HL-60 (cell line): ENCODE data around the gene VPS26C.

Experiments
- GABPA ChIP-seq: IDR thresholded peaks from 2 replicates; pipeline ENCODE4 v1.6.1; 2012; ENCODE audit warnings: low read depth
- POLR2AphosphoS5 ChIP-seq: IDR thresholded peaks from 2 replicates; pipeline ENCODE4 v1.6.1; 2012; ENCODE audit warnings: low read depth
- SPI1 ChIP-seq: IDR thresholded peaks from 2 replicates; pipeline ENCODE4 v1.6.1; 2012; ENCODE audit warnings: low read depth, mild to moderate bottlenecking, borderline replicate concordance
- TF ChIP-seq, protein P1 (sequence below): IDR thresholded peaks from 2 replicates; pipeline ENCODE4 v1.6.1; 2012; ENCODE audit warnings: low read depth; ENCODE audit not compliant: insufficient replicate concordance
- TF ChIP-seq, protein P2 (sequence below): IDR thresholded peaks from one replicate; pipeline ENCODE4 v1.5.1; 2011; ENCODE audit warnings: low read length, control low read depth, inconsistent platforms; ENCODE audit not compliant: insufficient read depth

DNA sequence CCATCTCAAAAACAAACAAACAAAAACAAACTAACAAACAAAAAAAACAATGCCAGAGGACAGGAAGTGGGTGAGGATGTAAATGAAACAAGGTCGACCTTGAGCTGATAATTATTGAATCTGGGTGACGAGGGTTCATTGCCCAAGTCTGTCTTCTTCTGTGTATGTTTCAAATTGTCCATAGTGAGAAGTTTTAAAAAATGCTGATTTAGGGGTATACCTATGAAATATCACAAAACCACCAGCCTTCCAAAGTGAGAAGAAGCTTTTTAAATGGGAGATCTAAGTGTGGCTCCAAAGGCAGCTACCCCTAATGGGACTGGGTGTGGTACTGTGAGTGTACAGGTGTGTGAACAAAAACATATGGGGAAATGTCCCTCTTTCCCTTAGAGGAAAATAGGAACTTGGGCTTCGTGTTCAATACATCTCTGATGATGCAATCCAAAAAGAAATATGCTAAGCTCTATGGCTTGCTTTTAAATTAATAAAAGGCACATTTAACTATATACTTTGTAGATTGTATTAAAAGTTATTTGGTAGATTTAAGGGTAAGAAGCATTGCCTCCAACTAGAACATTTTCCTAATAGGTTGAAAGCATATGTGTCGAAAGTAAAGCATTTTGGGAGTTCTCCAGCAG is 33.1 kb upstream of the VPS26C start:
- TF ChIP-seq, protein P1, sequence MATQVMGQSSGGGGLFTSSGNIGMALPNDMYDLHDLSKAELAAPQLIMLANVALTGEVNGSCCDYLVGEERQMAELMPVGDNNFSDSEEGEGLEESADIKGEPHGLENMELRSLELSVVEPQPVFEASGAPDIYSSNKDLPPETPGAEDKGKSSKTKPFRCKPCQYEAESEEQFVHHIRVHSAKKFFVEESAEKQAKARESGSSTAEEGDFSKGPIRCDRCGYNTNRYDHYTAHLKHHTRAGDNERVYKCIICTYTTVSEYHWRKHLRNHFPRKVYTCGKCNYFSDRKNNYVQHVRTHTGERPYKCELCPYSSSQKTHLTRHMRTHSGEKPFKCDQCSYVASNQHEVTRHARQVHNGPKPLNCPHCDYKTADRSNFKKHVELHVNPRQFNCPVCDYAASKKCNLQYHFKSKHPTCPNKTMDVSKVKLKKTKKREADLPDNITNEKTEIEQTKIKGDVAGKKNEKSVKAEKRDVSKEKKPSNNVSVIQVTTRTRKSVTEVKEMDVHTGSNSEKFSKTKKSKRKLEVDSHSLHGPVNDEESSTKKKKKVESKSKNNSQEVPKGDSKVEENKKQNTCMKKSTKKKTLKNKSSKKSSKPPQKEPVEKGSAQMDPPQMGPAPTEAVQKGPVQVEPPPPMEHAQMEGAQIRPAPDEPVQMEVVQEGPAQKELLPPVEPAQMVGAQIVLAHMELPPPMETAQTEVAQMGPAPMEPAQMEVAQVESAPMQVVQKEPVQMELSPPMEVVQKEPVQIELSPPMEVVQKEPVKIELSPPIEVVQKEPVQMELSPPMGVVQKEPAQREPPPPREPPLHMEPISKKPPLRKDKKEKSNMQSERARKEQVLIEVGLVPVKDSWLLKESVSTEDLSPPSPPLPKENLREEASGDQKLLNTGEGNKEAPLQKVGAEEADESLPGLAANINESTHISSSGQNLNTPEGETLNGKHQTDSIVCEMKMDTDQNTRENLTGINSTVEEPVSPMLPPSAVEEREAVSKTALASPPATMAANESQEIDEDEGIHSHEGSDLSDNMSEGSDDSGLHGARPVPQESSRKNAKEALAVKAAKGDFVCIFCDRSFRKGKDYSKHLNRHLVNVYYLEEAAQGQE = no peak
- TF ChIP-seq, protein P2, sequence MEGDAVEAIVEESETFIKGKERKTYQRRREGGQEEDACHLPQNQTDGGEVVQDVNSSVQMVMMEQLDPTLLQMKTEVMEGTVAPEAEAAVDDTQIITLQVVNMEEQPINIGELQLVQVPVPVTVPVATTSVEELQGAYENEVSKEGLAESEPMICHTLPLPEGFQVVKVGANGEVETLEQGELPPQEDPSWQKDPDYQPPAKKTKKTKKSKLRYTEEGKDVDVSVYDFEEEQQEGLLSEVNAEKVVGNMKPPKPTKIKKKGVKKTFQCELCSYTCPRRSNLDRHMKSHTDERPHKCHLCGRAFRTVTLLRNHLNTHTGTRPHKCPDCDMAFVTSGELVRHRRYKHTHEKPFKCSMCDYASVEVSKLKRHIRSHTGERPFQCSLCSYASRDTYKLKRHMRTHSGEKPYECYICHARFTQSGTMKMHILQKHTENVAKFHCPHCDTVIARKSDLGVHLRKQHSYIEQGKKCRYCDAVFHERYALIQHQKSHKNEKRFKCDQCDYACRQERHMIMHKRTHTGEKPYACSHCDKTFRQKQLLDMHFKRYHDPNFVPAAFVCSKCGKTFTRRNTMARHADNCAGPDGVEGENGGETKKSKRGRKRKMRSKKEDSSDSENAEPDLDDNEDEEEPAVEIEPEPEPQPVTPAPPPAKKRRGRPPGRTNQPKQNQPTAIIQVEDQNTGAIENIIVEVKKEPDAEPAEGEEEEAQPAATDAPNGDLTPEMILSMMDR = no peak
- TF ChIP-seq POLR2AphosphoS5 = no peak
- TF ChIP-seq SPI1 = no peak
- no peak for TF ChIP-seq GABPA
